ENCODE measurements around the gene TP73. TPM values are rescaled to one million over a fixed set of nuclear protein-coding genes. Genes with fewer than 3 reads are reported as not detected.

Gene TP73
- total RNA-seq, 6 experiments from 2014 or later, result 0.05 to 2.3 (median 0.32) TPM

- WGBS (ENCODE audit: insufficient coverage, low coverage, low lambda C conversion rate, missing lambda C conversion rate), result 78% methylated on average over 3 of the region's 9 CpGs
- intact Hi-C loops (cut with DNase I), result no loop called here
- Histone ChIP-seq H3K9me3 (no peaks in the 10 kb centered on the region), H3K4me1 (no peaks in the 10 kb centered on the region), H3K27me3 (no peaks in the 10 kb centered on the region), H3K27ac (no peak overlapping the region), H3K4me3 (no peak overlapping the region), H3K36me3 (no peaks in the 10 kb centered on the region)
- TF ChIP-seq CTCF (IDR thresholded peaks at IDR 0.05), result no peak
- no peak for TF ChIP-seq POLR2A (IDR thresholded peaks at IDR 0.05)
- ATAC-seq, result no peak
- DNase-seq, result no peak
Measured at GRCh38 chr1:3679799-3680453, 27.6 kb downstream of the TP73 start.

GRCh38 chr1:3680488-3681230 is 28.3 kb downstream of the TP73 start:
- intact Hi-C loops (cut with DNase I), result no loop called here
- Histone ChIP-seq H3K4me3 (no peak overlapping the region), H3K4me1 (no peaks in the 10 kb centered on the region), H3K27me3 (no peaks in the 10 kb centered on the region), H3K36me3 (no peaks in the 10 kb centered on the region), H3K27ac (no peak overlapping the region), H3K9me3 (no peaks in the 10 kb centered on the region)
- TF ChIP-seq POLR2A (IDR thresholded peaks at IDR 0.05) (no peak), CTCF (IDR thresholded peaks at IDR 0.05) (no peak)
- DNase-seq (no peak), ATAC-seq (no peak)
- 47% methylated on average over 3 of the region's 20 CpGs for WGBS (ENCODE audit: insufficient coverage, low coverage, low lambda C conversion rate, missing lambda C conversion rate)

GRCh38 chr1:3681231-3681897 is 29.0 kb downstream of the TP73 start:
- TF ChIP-seq POLR2A (IDR thresholded peaks at IDR 0.05) (no peak), CTCF (IDR thresholded peaks at IDR 0.05) (no peak)
- ATAC-seq, result no peak
- H3K4me1 ChIP-seq, result no peaks in the 10 kb centered on the region
- DNase-seq, result no peak
- intact Hi-C loops (cut with DNase I), result no loop called here
- H3K27me3 ChIP-seq, result no peaks in the 10 kb centered on the region
- WGBS (ENCODE audit: insufficient coverage, low coverage, low lambda C conversion rate, missing lambda C conversion rate), result no CpG with 5 or more reads among the region's 19 CpGs
- no peak overlapping the region for H3K4me3 ChIP-seq
- no peaks in the 10 kb centered on the region for H3K9me3 ChIP-seq
- H3K36me3 ChIP-seq, result no peaks in the 10 kb centered on the region
- H3K27ac ChIP-seq, result no peak overlapping the region

- no CpG with 5 or more reads among the region's 27 CpGs for WGBS (ENCODE audit: insufficient coverage, low coverage, low lambda C conversion rate, missing lambda C conversion rate)
- Histone ChIP-seq H3K9me3 (no peaks in the 10 kb centered on the region), H3K36me3 (no peaks in the 10 kb centered on the region), H3K4me1 (no peaks in the 10 kb centered on the region), H3K27ac (no peak overlapping the region), H3K4me3 (no peak overlapping the region), H3K27me3 (no peaks in the 10 kb centered on the region)
- intact Hi-C loops (cut with DNase I), result no loop called here
- TF ChIP-seq CTCF (IDR thresholded peaks at IDR 0.05) (no peak), POLR2A (IDR thresholded peaks at IDR 0.05) (no peak)
- DNase-seq, result no peak
- no peak for ATAC-seq
Measured at GRCh38 chr1:3681898-3682806, 29.8 kb downstream of the TP73 start.

All from right lobe of liver (tissue), 6 donors.